ENCODE data around the gene ZFYVE9. TPM values are rescaled to one million over a fixed set of nuclear protein-coding genes. Genes with fewer than 3 reads are reported as not detected.

Gene ZFYVE9
- total and polyA plus RNA-seq, 9 of the 15 experiments (the other 6 are each of a cell fraction or from before 2014, with no cell fraction given), result 0.52 to 14.4 (median 8.9) TPM

DNA sequence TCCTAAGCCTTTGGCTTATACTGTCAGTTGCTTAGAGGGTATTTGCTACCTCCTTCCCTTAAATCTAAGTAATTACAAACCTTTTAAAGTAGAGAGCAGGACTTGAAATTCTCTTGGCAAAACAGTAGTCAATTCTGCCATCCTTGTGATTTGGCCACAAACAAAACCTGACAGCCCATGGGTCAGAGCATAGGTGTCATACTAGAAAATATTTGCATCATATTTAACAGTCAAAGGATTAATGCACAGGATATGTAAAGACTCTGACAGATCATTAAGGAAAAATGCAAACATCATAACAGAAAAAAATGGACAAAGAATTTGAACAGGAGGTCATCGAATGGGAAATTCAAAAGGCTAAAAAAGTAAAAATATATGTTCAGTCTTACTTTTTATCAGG is 50.5 kb downstream of the ZFYVE9 start (continued):
- no peak for TF ChIP-seq NFIX (CRISPR knock-in tag; IDR thresholded peaks at IDR 0.05; ENCODE audit: low read depth)
- TF ChIP-seq SMAD2 (IDR thresholded peaks at IDR 0.05; ENCODE audit: low read depth, low read length), result no peak
- no peak for TF ChIP-seq CBFA2T2 (conservative IDR thresholded peaks at IDR 0.05)
- TF ChIP-seq ETV6 (IDR thresholded peaks at IDR 0.05; ENCODE audit: borderline replicate concordance in 1 of 2, low read depth in 2 of 2, low read length in 1 of 2), result no peak
- TF ChIP-seq ETV6 (CRISPR knock-in tag; IDR thresholded peaks at IDR 0.05; ENCODE audit: borderline replicate concordance), result no peak
- no peak for TF ChIP-seq SMARCC2 (IDR thresholded peaks at IDR 0.05; ENCODE audit: low read depth)
- TF ChIP-seq FIP1L1 (IDR thresholded peaks at IDR 0.05; ENCODE audit: low read depth, low read length, poor library complexity, severe bottlenecking), result no peak
- TF ChIP-seq ZNF280B (CRISPR knock-in tag; IDR thresholded peaks at IDR 0.05), result no peak
- TF ChIP-seq DNMT1 (IDR thresholded peaks at IDR 0.05), result no peak
- no peak for TF ChIP-seq ZNF583 (CRISPR knock-in tag; IDR thresholded peaks at IDR 0.05)

GRCh38 chr1:52193985-52194384 is 52.1 kb downstream of the ZFYVE9 start:
- no peak for TF ChIP-seq MYC (IDR thresholded peaks at IDR 0.05; ENCODE audit: low read depth, low read length)
- no peak for TF ChIP-seq MYC (CRISPR knock-in tag; IDR thresholded peaks at IDR 0.05; ENCODE audit: borderline replicate concordance, low read depth)
- TF ChIP-seq CEBPG (CRISPR knock-in tag; IDR thresholded peaks at IDR 0.05), result no peak
- TF ChIP-seq CEBPG (tag; conservative IDR thresholded peaks at IDR 0.05 in 1 of 2, IDR thresholded peaks at IDR 0.05 in 1 of 2), result peak in 1 of 2 experiments; percentile 62; a peak in 2 of 4 replicates
- CTCF ChIA-PET (ENCODE audit: low intra/inter-chr PET ratio), result no interaction called here

More at GRCh38 chr1:52193985-52194384, 52.1 kb downstream of the ZFYVE9 start:
- Histone ChIP-seq H2AFZ (ENCODE audit: low read depth, low read length) (no peak overlapping the region), H3K9me1 (ENCODE audit: control insufficient read depth, insufficient read depth, low read length) (no peaks in the 10 kb centered on the region), H3K27ac (ENCODE audit: extremely low read depth, low read depth, low read length) (no peak overlapping the region), H3K79me2 (ENCODE audit: control insufficient read depth, insufficient read depth, low read length) (no peaks in the 10 kb centered on the region), H3K9me3 (replicated peaks; ENCODE audit: control insufficient read depth, insufficient read depth, low read depth, low read length) (no peaks in the 10 kb centered on the region), H3K4me2 (ENCODE audit: insufficient read depth, low read length) (no peak overlapping the region), H3K4me3 (no peak overlapping the region), H3K27me3 (ENCODE audit: control insufficient read depth in 2 of 2, insufficient read depth in 2 of 2, low read length in 2 of 2) (no peaks in the 10 kb centered on the region), H3K36me3 (ENCODE audit: control insufficient read depth, insufficient read depth, low read length) (no peaks in the 10 kb centered on the region), H4K20me1 (replicated peaks; ENCODE audit: control insufficient read depth, insufficient read depth, low read length) (no peaks in the 10 kb centered on the region), H3K9ac (ENCODE audit: insufficient read depth in 1 of 2, low read depth in 2 of 2, low read length in 2 of 2) (no peak overlapping the region), H3K4me1 (replicated peaks in 1 of 2; ENCODE audit: control insufficient read depth in 2 of 2, insufficient read depth in 2 of 2, low read length in 2 of 2) (peaks cover 3 to 9% of the 10 kb centered on the region in 2 experiments; a peak in 3 of 5 replicates)
- no peak for DNase-seq (ENCODE audit: extremely low read depth in 1 of 4, low spot score in 3 of 4)
- POLR2A ChIA-PET, result interaction anchor here (0.6 to 1.4 kb wide), 2 partner anchors 9 to 648 kb away, joined by 4 read pairs; partner anchors contain the start of gene ZYG11A
- WGBS (ENCODE audit: insufficient coverage, low coverage, missing lambda C conversion rate), result 71% methylated on average over 7 of the region's 7 CpGs
- no TSS peak for BruUV-seq (replicated peaks)
- in situ Hi-C loops (cut with MboI), result no loop called here
- FAIRE-seq, result no peak
- no peak for ATAC-seq
- intact Hi-C loops (cut with micrococcal nuclease), result no loop called here

All from K562 (cell line).